Caco-2 (cell line): ENCODE measurements around the gene RCSD1. TPM values are rescaled to one million over a fixed set of nuclear protein-coding genes. Genes with fewer than 3 reads are reported as not detected.

ENCODE experiments used
- BruUV-seq: library from RNA; stranded (reverse); fragments of 400-500 nt; replicated peaks from 2 replicates; lab custom pipeline; 2021; lab: Mats Ljungman, UMichigan
- CTCF ChIA-PET: fragments of 300-600 bp; sonication (Branson Sonifier 250); formaldehyde crosslinking; loops from one replicate; lab custom pipeline; 2022; ENCODE audit warnings: antibody characterized with exemption; lab: Charles Lee
- POLR2A ChIA-PET: fragments of 300-600 bp; sonication (Branson Sonifier 250); formaldehyde crosslinking; loops from one replicate; lab custom pipeline; 2022; ENCODE audit warnings: antibody characterized with exemption; lab: Charles Lee
- DNase-seq, 2 experiments: peaks; one replicate each; pipeline versions ENCODE4 v3.0.0 to v3.0.0-alpha.2; 2020 to 2022
- H3K27me3 ChIP-seq: replicated peaks from 2 replicates; pipeline ENCODE4 v1.6.0; 2011; ENCODE audit warnings: low read length; ENCODE audit not compliant: control insufficient read depth, insufficient read depth
- H3K36me3 ChIP-seq: 2 replicates; pipeline ENCODE4 v1.5.1; 2011; ENCODE audit warnings: low read length; ENCODE audit not compliant: control insufficient read depth, insufficient read depth
- H3K4me1 ChIP-seq: fragments of 250-450 bp; sonication (Bioruptor Pico); 2 replicates; pipeline ENCODE4 v1.5.1; 2020; ENCODE audit warnings: mild to moderate bottlenecking
- H3K4me3 ChIP-seq: 2 replicates; pipeline ENCODE4 v1.5.1; 2011; ENCODE audit warnings: low read depth, mild to moderate bottlenecking, control low read depth, low read length
- H3K9me3 ChIP-seq: fragments of 250-450 bp; sonication (Bioruptor Pico); 2 replicates; pipeline ENCODE4 v1.5.1; 2020; ENCODE audit warnings: mild to moderate bottlenecking, moderate library complexity
- H3K27ac Mint-ChIP-seq: one replicate; pipeline ENCODE4 v1.8.0; 2022; ENCODE audit warnings: mixed read lengths; ENCODE audit not compliant: unreplicated experiment
- H3K27me3 Mint-ChIP-seq: one replicate; pipeline ENCODE4 v1.8.0; 2022; ENCODE audit warnings: mixed read lengths; ENCODE audit not compliant: insufficient read depth, unreplicated experiment
- H3K36me3 Mint-ChIP-seq: one replicate; pipeline ENCODE4 v1.8.0; 2022; ENCODE audit warnings: mild to moderate bottlenecking, mixed read lengths; ENCODE audit not compliant: insufficient read depth, unreplicated experiment
- H3K4me1 Mint-ChIP-seq: one replicate; pipeline ENCODE4 v1.8.0; 2022; ENCODE audit warnings: low read depth, mixed read lengths; ENCODE audit not compliant: unreplicated experiment
- H3K4me3 Mint-ChIP-seq: one replicate; pipeline ENCODE4 v1.8.0; 2022; ENCODE audit warnings: mild to moderate bottlenecking, moderate library complexity, mixed read lengths; ENCODE audit not compliant: unreplicated experiment
- H3K9me3 Mint-ChIP-seq: one replicate; pipeline ENCODE4 v1.8.0; 2022; ENCODE audit warnings: mixed read lengths; ENCODE audit not compliant: unreplicated experiment
- CTCF ChIP-seq, 2 experiments: fragments of 200-600 bp in 1 of 2; IDR thresholded peaks; 1 replicate in 1 of 2; 2 replicates in 1 of 2; pipeline versions ENCODE4 v1.5.1 to v1.8.0; 2011 to 2022; ENCODE audit warnings: antibody characterized with exemption in 1 of 2, control low read depth in 1 of 2, inconsistent platforms in 1 of 2, low read depth in 1 of 2, low read length in 1 of 2, mild to moderate bottlenecking in 1 of 2, moderate library complexity in 1 of 2; ENCODE audit not compliant: insufficient read depth in 1 of 2, severe bottlenecking in 1 of 2, unreplicated experiment in 1 of 2
- intact Hi-C: fragments of 100-400 bp; cut with micrococcal nuclease; formaldehyde crosslinking; loops from one replicate; pipeline ENCODE4 v1.10.0; 2022; ENCODE audit not compliant: unreplicated experiment
- total RNA-seq: library from RNA; stranded (reverse); gene quantifications from 2 replicates; pipeline ENCODE4 v1.2.3, GENCODE V29; 2022

The RCSD1 gene
- total RNA-seq, 1 experiment from 2014 or later: not detected

- no peaks in the 10 kb centered on the region for H3K36me3 Mint-ChIP-seq
- no peak overlapping the region for H3K27ac Mint-ChIP-seq
- Histone ChIP-seq H3K27me3 (no peaks in the 10 kb centered on the region), H3K4me3 (no peak overlapping the region), H3K9me3 (no peaks in the 10 kb centered on the region), H3K36me3 (no peaks in the 10 kb centered on the region), H3K4me1 (no peaks in the 10 kb centered on the region)
- H3K27me3 Mint-ChIP-seq: peaks cover 6% of the 10 kb centered on the region
- H3K4me3 Mint-ChIP-seq: no peak overlapping the region
- no peak for DNase-seq
- POLR2A ChIA-PET: no interaction called here
- H3K9me3 Mint-ChIP-seq: no peaks in the 10 kb centered on the region
- no TSS peak for BruUV-seq
- intact Hi-C loops: no loop called here
- CTCF ChIA-PET: no interaction called here
- TF ChIP-seq CTCF (IDR thresholded peaks at IDR 0.05; ENCODE audit: insufficient read depth in 1 of 2, low read depth in 1 of 2, low read length in 1 of 2, severe bottlenecking in 1 of 2, unreplicated experiment in 1 of 2): no peak
- no peaks in the 10 kb centered on the region for H3K4me1 Mint-ChIP-seq
Measured at GRCh38 chr1:167593860-167594259, 36.2 kb upstream of the RCSD1 start.

GRCh38 chr1:167594822-167595221 is 35.2 kb upstream of the RCSD1 start:
- Mint-ChIP-seq H3K4me3 (no peak overlapping the region), H3K36me3 (no peaks in the 10 kb centered on the region), H3K27ac (no peak overlapping the region), H3K27me3 (peaks cover 6% of the 10 kb centered on the region), H3K9me3 (no peaks in the 10 kb centered on the region), H3K4me1 (peaks cover 2% of the 10 kb centered on the region)
- TF ChIP-seq CTCF (IDR thresholded peaks at IDR 0.05; ENCODE audit: insufficient read depth in 1 of 2, low read depth in 1 of 2, low read length in 1 of 2, severe bottlenecking in 1 of 2, unreplicated experiment in 1 of 2): no peak
- H3K9me3 ChIP-seq: no peaks in the 10 kb centered on the region
- no peaks in the 10 kb centered on the region for H3K4me1 ChIP-seq
- intact Hi-C loops: no loop called here
- no TSS peak for BruUV-seq
- H3K4me3 ChIP-seq: no peak overlapping the region
- H3K36me3 ChIP-seq: no peaks in the 10 kb centered on the region
- POLR2A ChIA-PET: no interaction called here
- CTCF ChIA-PET: interaction anchor here (0.6 to 1.4 kb wide), 2 partner anchors 33 to 93 kb away, joined by 4 to 7 read pairs; no protein-coding TSS in a partner anchor
- no peak for DNase-seq
- no peaks in the 10 kb centered on the region for H3K27me3 ChIP-seq

GRCh38 chr1:167599957-167600581 is 30.0 kb upstream of the RCSD1 start:
- no peak overlapping the region for H3K4me3 Mint-ChIP-seq
- TF ChIP-seq CTCF (IDR thresholded peaks at IDR 0.05; ENCODE audit: insufficient read depth in 1 of 2, low read depth in 1 of 2, low read length in 1 of 2, severe bottlenecking in 1 of 2, unreplicated experiment in 1 of 2): peak; percentile 42 to 44
- H3K36me3 ChIP-seq: no peaks in the 10 kb centered on the region
- peaks cover 14% of the 10 kb centered on the region for H3K4me1 Mint-ChIP-seq
- no peaks in the 10 kb centered on the region for H3K9me3 Mint-ChIP-seq
- ChIA-PET POLR2A (no interaction called here), CTCF (interaction anchor here (0.6 to 2.3 kb wide), 11 partner anchors 12 to 482 kb away, joined by 3 to 46 read pairs (median 4); no protein-coding TSS in a partner anchor)
- H3K27me3 Mint-ChIP-seq: peaks cover 6% of the 10 kb centered on the region
- no peaks in the 10 kb centered on the region for H3K36me3 Mint-ChIP-seq
- H3K4me1 ChIP-seq: no peaks in the 10 kb centered on the region
- H3K27me3 ChIP-seq: no peaks in the 10 kb centered on the region
- intact Hi-C loops: loop anchor here (1.0 to 5.0 kb wide), 3 partner anchors 88 to 482 kb away; no protein-coding TSS in a partner anchor
- DNase-seq: peak in 1 of 2 experiments; percentile 8
- no peaks in the 10 kb centered on the region for H3K9me3 ChIP-seq
- H3K4me3 ChIP-seq: no peak overlapping the region
- no peak overlapping the region for H3K27ac Mint-ChIP-seq
- BruUV-seq: no TSS peak
